Measurements from ENCODE around the gene DNAJC16.
"Not testable (repeated sequence)": the region's sequence is repeated elsewhere in the genome, so short reads cannot be mapped to it uniquely, and the experiment has no call there.

The DNAJC16 gene

DNA sequence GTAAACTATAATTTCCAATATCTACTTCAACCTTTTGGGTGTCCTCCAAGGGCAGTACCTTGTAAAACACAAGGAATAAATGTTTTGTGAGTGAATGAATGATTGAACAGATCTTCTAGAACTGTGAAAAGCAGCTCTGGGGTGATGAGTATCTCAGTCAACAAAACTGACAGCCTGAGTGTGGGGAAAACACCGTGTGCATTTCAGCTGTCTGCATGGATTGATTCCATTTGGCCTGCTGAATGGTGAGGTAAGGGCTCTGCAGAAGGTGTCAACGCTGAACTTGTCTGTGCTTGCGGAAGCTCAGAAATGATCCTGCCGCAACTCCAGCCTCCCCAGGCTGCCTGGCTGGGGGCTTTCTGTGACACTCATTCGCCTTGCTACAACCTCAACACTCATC, 65.6 kb downstream of the DNAJC16 start:
- DNase-seq: no peak

- DNase-seq: no peak
Measured at GRCh38 chr1:15595809-15596617, 69.4 kb downstream of the DNAJC16 start.

- no peak for DNase-seq
Measured at GRCh38 chr1:15598436-15598835, 71.8 kb downstream of the DNAJC16 start.

DNA sequence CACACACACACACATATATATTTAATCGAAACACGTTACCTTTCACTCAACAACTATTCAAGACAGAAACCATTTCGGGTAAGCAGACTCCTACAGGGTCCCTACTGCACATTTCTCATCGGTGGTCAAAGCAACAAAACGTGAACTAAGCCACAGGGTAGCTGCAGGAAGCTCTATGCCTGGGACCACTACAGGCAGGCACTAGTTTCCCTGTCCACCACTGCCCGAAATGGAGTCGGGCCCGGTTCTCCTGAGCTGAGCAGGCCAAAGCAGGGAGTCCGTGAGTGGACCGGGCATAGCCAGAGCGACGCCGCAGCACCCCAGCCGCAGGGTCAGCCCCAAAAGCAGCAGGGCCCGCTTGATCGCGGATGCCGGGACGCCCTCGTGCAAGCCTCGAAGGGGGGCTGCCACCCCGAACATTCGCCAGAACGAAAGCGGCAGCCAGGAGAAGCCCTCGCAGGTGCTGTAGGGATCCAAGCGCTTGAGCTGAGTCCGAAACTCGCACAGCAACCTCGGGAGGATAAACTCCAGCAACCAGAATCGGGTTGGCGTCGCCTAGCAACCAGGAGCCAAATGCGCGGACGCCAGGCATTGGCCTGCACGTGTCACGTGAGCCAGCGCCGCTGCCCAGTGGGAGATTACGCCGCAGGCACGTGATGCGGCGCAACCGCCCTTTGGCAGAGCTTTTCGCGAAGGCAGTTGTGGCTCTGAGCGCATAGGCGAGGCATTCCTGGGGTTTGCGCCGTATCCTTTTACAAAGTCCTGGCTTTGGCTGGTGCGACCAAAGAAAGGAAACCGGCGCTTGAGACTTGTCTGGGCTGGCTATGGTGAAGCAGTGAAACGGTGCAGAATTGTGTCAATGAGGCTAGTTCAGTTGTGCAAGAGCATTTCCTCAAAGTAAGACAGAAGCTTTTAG, 76.7 kb downstream of the DNAJC16 start:
- peak; percentile 91 for DNase-seq

DNA sequence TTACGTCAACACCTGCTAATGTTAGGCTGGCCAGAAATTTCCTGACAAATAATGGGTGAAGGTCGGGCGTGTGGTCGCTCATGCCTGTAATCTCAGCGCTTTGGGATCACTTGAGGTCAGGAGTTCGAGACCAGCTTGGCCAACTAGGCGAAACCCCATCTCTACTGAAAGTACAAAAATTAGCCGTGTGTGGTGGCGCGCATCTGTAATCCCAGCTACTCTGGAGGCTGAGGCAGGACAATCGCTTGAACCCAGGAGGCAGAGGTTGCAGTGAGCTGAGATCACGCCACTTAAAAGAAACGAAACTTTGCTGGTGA, 77.3 kb downstream of the DNAJC16 start:
- DNase-seq: not testable (repeated sequence)

DNA sequence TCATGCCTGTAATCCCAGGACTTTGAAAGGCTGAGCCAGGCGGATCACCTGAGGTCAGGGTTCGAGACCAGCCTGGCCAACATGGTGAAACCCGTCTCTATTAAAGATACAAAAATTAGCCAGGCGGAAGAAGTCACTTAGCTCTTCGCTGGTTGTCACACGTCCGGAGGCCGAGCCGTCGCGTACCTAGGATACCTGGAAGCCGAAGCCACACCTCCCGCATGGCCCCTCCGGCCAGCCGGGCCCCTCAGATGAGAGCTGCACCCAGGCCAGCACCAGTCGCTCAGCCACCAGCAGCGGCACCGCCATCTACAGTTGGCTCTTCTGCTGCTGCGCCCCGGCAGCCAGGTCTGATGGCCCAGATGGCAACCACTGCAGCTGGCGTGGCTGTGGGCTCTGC, 77.8 kb downstream of the DNAJC16 start:
- DNase-seq: not testable (repeated sequence)

DNA sequence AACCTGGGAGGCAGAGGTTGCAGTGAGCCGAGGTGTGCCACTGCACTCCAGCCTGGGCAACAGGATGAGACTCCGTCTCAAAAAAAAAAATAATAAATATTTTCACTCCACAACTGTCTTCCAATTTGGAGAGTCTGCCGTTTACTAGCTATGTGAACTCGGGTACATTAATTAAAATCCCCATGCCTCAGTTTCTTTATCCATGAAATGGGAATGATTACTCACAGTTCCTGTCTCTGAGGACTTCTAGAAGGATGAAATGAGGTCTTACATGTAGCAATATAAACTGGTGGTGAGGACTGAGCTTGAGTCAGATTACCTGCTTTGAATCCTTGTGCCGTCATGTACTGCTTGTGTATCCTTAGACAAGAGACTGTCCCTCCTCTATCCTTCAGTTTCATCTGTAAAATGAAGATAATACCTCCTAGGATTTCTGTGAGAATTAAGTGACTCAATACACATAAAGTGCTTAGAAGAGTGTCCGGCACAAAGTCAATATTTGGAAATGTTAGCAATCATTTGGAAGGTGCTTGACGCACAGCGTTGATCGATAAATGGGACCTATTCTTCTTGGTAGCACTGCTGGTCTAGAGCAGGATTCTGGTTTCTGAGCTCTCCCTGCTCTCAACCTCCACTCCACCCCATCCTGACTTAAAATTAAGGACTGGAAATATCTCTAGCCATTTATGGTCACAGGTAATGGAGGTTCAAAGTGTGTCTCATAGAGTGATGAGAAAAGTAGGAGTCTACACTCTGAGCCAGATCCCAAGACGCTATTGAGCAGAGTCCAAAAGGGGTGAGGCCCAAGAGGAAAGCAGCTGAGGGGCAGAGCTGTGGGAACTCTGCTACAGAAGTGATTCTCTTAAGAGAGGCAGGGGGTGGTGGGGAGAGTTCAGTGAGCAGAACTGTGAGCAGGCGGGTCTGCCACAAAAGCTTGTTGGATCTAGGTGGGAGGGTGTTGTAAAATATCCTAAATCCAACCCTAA, 79.0 kb downstream of the DNAJC16 start:
- DNase-seq: no peak

GRCh38 chr1:15609631-15610030, 83.0 kb downstream of the DNAJC16 start:
- no peak for DNase-seq

DNA sequence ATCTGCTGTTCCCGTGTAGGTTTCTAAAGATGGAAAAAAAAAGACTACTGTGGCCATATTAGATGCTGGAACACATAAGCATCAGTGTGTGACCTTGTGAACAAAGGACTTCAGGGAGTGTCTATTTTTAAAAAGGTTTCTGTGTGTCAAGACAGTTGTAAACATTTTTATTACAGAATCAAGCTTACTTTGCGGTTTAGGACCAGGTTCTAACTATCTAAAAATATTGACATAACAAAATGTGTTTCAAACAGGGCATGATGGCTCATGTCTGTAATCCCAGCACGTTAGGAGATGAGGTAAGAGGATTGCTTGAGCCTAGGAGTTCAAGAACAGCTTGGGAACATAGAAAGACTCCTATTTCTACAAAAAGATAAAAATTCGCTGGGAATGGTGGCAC, 83.5 kb downstream of the DNAJC16 start:
- no peak for DNase-seq

DNA sequence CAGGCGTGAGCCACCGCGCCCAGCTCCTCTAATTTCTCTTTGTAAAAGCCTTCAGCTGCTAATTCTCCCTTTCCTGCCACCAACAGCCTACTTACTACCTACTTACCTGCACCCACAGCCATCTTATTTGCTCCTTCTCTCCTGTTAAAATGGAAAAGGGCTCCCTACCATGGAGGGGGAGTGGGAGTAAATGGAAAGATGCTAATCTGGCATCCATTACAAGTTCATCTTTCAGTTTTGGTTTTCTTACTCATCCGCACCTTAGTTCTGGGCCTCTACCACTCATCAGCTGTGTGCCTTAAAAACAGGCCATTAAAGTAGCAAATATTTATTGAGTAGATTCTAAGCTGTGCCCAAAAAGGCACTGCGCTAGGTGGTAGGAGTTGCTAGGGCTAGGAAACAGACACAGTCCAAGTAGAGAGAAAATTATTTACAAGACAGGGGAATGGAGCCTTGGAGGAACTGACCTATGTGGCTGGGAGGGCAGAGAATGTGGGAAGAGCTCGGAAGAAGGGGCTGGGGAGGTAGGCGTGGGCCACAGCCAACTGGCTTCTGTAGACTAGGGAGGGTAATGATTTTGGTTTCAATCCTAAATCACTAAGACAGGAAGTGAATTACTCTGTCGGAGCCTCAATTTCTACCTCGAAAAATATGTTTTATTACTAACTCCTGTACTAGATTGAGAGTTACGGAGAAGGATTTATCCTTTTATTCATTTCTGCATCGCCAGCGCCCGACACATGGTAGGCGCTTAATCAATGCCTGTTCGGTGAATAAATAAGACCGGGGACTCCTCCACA, 89.9 kb downstream of the DNAJC16 start:
- no peak for DNase-seq

GRCh38 chr1:15617173-15618076, 90.8 kb downstream of the DNAJC16 start, which contains the start of gene DDI2:
DDI2 (plus strand) TSS chr1:15617458; CDS start chr1:15617671, 213 bp downstream.
- peak; percentile 98 for DNase-seq

DNA sequence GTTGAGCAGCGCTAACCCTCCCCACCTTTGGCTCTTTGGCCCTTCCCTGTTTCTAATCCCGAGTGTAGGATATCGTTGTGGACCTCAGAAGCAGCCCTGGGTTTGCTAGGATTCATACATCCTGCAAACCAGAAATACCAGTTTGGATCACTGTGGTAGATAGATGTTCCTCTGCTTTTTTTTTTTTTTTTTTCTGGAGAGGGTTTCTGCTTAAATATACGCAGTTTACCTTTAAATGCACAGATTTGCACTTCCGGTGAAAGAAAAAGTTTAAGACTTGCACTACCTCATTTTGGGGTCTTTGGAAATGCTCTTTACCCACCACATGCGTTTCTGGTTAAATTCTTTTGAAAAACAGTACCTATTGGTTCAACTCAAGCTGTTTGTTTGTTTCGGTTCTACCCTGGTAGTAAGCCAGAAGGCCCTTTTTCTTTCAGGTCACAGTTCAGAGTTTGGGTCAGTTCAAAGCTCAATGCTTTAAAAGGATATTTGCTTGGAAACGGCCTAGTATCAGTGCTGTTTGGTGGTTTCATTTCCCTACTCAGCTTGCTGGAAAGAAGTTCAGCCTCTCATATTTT, 91.5 kb downstream of the DNAJC16 start:
- no peak for DNase-seq

DNA sequence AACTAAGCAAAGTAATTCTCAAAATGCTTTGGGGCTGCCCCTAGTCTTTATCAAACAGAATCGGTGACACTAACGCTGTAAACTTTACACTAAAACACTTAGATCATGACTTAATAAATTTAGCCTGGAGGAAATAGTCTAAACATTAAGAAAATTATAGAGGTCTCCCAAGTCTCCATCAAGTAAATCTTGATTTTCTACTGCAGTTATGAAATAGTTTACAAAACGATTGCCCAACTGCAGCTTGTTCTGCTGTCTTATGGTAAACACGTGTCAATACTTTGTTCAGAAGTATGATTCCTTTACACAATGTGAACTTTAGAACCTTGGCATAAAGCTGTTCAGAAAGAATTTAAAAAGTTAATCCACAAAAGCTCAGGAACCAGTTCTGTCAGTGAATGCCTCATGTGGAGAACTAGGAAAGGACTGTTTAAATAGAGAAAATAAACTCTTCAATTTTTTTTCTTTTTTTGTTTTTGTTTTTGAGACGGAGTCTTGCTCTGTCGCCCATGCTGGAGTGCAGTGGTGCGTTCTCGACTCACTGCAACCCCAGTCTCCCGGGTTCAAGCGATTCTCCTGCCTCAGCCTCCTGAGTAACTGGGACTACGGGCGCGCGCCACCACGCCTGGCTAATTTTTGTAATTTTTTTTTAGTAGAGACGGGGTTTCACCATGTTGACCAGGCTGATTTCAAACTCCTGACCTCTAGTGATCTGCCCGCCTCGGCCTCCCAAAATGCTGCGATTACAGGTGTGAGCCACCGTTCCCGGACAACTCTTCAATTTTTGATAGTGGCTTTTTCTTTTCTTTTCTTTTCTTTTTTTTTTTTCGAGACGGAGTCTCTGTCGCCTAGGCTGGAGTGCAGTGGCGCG, 92.2 kb downstream of the DNAJC16 start:
- no peak for DNase-seq

GRCh38 chr1:15620155-15620545, 93.5 kb downstream of the DNAJC16 start:
- no peak for DNase-seq

GRCh38 chr1:15620902-15621682, 94.4 kb downstream of the DNAJC16 start:
- no peak for DNase-seq

- DNase-seq: no peak
Measured at GRCh38 chr1:15621975-15622374, 95.3 kb downstream of the DNAJC16 start.

- no peak for DNase-seq
Measured at GRCh38 chr1:15622712-15623373, 96.2 kb downstream of the DNAJC16 start.

DNA sequence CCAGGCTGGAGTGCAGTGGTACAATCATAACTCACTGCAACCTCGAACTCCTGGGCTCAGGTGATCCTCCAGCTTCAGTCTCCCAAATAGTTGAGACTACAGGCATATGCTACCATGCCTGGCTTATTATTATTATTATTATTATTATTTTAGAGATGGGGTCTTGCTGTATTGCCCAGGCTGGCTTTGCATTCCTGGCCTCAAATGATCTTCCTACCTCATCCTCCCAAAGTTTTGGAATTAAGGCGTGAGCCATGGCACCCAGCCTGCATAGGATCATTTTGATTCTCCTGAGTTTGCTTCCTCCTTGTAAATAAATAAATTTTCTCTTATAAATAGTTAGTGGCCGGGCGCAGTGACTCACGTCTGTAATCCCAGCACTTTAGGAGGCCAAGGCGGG, 96.8 kb downstream of the DNAJC16 start:
- no peak for DNase-seq
